HUES64 (cell line): Measurements from ENCODE around the gene SLC35G4. TPM values are rescaled to one million over a fixed set of nuclear protein-coding genes. Genes with fewer than 3 reads are reported as not detected.
"Not testable (repeated sequence)": the region's sequence is repeated elsewhere in the genome, so short reads cannot be mapped to it uniquely, and the experiment has no call there.

ENCODE experiments used
- H3K27ac ChIP-seq: 2 replicates; pipeline ENCODE4 v1.7.0; 2013; ENCODE audit warnings: low read depth, low read length, inconsistent platforms
- H3K27me3 ChIP-seq: 2 replicates; pipeline ENCODE4 v1.6.1; 2013; ENCODE audit warnings: mild to moderate bottlenecking, low read length; ENCODE audit not compliant: insufficient read depth
- H3K36me3 ChIP-seq: 2 replicates; pipeline ENCODE4 v1.6.1; 2013; ENCODE audit warnings: mild to moderate bottlenecking, low read length; ENCODE audit not compliant: insufficient read depth
- H3K4me1 ChIP-seq: 2 replicates; pipeline ENCODE4 v1.6.1; 2013; ENCODE audit warnings: mild to moderate bottlenecking, low read length, moderate library complexity; ENCODE audit not compliant: insufficient read depth
- H3K4me3 ChIP-seq: 2 replicates; pipeline ENCODE4 v1.5.1; 2013; ENCODE audit warnings: mild to moderate bottlenecking, low read length, moderate library complexity
- H3K9ac ChIP-seq: 2 replicates; pipeline ENCODE4 v1.6.1; 2013; ENCODE audit warnings: mild to moderate bottlenecking, low read depth, low read length
- H3K9me3 ChIP-seq: 2 replicates; pipeline ENCODE4 v1.6.1; 2013; ENCODE audit warnings: low read depth, low read length; ENCODE audit not compliant: insufficient read depth
- WGBS: fragments of 150-250, 120-280 bp; methylation state at CpG from one replicate; pipeline ENCODE4 v1.1.7; 2013; ENCODE audit warnings: missing lambda C conversion rate; 5-methylcytosine and 5-hydroxymethylcytosine counted together
- polyA plus RNA-seq, 2 experiments: library from polyadenylated mRNA; stranded (reverse); fragments of 50-300 nt; gene quantifications; one replicate each; pipeline ENCODE4 v1.2.3, GENCODE V29; 2013

SLC35G4 gene
- polyA plus RNA-seq (2013, experiment 1 of 2), result not detected
- polyA plus RNA-seq (2013, experiment 2 of 2), result not detected

DNA sequence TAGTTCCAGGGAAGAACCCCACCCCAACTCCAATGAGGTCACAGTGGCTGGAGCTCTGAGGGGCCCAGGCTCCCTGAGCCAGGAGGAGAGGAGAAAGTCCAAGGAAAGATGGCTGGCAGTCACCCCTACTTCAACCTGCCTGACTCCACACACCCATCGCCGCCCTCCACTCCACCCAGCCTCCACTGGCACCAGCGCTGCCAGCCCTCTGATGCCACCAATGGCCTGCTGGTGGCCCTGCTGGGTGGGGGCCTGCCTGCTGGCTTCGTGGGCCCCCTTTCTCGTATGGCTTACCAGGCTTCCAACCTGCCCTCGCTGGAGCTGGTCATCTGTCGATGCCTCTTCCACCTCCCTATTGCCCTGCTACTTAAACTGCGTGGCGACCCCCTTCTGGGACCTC is at the start of gene SLC35G4:
TSS of gene SLC35G4 (plus strand) at position 109 of the 400 bp plus-strand sequence. CDS start at position 109, 0 bp downstream.
- not testable (repeated sequence) for H3K27ac ChIP-seq, H3K9me3 ChIP-seq, H3K27me3 ChIP-seq, H3K4me3 ChIP-seq, H3K36me3 ChIP-seq, H3K4me1 ChIP-seq, H3K9ac ChIP-seq
- WGBS, result 98% methylated on average over 6 of the region's 9 CpGs

DNA sequence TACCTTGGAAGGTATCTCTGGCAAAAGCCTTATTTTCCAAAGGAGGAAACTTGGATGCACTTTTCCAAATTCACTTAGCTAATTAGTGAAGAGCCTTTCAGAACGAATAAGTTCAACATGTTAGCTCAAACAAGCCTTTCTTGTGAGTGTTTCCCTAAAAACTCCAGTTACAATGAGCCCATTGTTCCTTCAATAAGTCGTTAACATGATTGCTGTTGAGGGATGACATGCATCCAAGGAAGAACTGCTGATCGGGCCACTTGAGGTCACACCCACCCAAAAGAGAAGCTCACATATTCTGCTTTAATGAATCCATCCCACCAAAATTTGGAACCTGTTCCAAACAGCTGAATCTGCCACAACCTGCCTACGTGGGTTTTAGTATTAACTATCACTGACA is 48.1 kb upstream of the SLC35G4 start:
- Histone ChIP-seq H3K36me3 (no peaks in the 10 kb centered on the region), H3K4me1 (no peaks in the 10 kb centered on the region), H3K9ac (no peak overlapping the region), H3K27ac (no peak overlapping the region), H3K27me3 (no peaks in the 10 kb centered on the region), H3K4me3 (no peak overlapping the region), H3K9me3 (no peaks in the 10 kb centered on the region)
- WGBS, result 87% methylated on average over 3 of the region's 4 CpGs

DNA sequence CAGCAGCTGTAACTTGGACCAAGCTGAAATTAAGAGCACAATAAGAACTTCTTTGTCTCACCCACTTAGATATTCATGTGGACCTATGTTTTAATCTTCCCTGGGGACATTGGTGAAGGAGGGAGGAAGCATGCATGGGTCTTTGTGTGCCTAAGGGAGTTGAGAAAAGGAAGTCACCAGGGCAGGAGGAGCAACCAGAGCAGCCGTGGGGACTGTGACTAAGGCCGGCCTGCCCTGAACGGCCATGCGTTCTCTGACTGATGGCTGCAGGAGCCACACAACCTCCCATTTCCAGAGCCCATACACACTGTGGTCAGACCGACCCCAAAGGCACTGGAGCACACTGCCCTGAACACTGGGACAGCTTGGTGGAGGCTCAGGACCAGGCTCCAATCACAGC is 43.7 kb upstream of the SLC35G4 start:
- Histone ChIP-seq H3K27me3 (no peaks in the 10 kb centered on the region), H3K4me3 (no peak overlapping the region), H3K9ac (no peak overlapping the region), H3K36me3 (no peaks in the 10 kb centered on the region), H3K4me1 (no peaks in the 10 kb centered on the region), H3K9me3 (no peaks in the 10 kb centered on the region), H3K27ac (no peak overlapping the region)
- 98% methylated on average over 5 of the region's 5 CpGs for WGBS

DNA sequence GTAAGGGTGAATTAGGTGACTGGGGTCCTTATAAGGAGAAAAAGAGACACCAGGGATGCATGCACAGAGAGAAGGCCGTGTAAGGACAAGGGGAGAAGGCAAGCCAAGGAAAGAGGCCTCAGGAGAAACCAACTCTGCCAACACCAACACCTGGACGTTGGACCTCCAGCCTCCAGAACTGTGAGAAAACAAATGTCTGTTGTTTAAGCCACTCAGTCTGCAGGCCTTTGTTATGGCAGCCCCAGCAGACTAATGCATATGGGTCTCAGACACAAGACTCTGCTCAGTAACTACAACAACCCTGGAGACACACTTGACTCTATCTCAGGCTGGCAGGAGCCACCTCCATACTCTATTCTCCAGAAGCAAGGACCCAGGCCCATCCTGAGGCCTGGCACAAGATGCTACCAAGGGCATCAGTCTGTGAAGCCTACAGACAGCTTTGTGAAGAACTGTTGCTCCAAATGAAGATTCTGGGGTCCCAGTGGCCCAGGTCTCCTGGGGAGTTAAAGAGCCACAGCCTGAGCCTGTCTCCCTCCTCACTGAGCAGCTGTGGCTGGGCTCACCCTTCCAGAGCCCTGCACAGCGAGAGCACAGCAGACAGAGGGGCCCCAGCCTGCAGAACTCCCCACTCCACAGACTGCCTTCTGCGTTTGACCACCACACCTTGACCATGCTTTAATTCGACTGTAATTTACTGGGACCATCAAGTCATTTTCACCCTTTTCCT is 43.0 kb upstream of the SLC35G4 start:
- Histone ChIP-seq H3K4me3 (no peak overlapping the region), H3K9ac (no peak overlapping the region), H3K27ac (no peak overlapping the region), H3K36me3 (no peaks in the 10 kb centered on the region), H3K4me1 (no peaks in the 10 kb centered on the region), H3K9me3 (no peaks in the 10 kb centered on the region), H3K27me3 (no peaks in the 10 kb centered on the region)
- WGBS, result 93% methylated on average over 5 of the region's 5 CpGs

DNA sequence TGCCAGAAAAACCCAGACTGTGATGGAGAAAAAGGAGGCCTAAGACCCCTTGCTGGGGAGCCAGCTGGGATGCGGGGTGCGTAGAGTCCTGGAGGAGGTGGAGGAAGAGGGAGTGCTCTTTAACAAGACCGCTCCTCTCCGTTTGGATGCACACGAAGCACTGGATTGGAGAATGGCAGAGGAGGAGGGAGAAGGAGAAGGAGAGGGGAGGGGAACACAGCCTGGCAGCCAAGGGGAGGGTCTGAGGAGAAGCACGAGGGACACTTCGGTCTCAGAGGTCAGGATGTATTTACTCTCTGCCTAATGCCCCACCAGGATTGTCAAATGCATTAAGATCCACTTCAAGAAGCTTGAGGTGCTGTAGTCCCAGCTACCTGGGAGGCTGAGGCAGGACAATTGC is 42.0 kb upstream of the SLC35G4 start:
- H3K4me3 ChIP-seq, result no peak overlapping the region
- H3K27me3 ChIP-seq, result no peaks in the 10 kb centered on the region
- H3K27ac ChIP-seq, result no peak overlapping the region
- WGBS, result 79% methylated on average over 7 of the region's 7 CpGs
- no peaks in the 10 kb centered on the region for H3K36me3 ChIP-seq
- no peaks in the 10 kb centered on the region for H3K4me1 ChIP-seq
- H3K9me3 ChIP-seq, result no peaks in the 10 kb centered on the region
- no peak overlapping the region for H3K9ac ChIP-seq

DNA sequence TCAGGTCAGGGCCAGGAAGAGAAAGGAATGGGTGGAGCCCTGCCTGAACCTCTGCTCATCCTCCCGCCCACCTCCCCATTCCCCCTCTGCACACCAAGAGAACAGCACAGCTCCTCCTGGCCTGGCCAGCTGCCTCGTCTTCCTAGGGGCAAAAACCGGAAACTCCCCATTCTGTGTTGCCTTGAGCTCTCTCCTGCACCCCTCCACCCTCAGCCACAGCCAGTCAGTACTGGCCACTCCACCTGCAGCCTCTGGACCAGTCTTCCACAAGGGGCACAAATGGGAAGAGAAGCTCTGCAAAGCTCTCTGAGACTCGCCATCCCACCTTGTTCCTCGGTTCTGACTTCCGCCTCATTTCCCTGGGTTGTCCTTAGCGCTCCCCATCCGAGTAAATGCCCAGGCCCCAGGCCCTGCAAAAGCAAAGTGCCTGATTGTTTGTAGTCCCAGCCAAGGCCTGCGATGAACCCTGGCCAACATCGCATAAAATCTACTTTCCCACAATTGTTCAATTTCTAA is 39.3 kb upstream of the SLC35G4 start:
- H3K27ac ChIP-seq, result no peak overlapping the region
- no peaks in the 10 kb centered on the region for H3K4me1 ChIP-seq
- no peaks in the 10 kb centered on the region for H3K27me3 ChIP-seq
- WGBS, result 89% methylated on average over 10 of the region's 10 CpGs
- H3K9ac ChIP-seq, result no peak overlapping the region
- H3K9me3 ChIP-seq, result no peaks in the 10 kb centered on the region
- H3K4me3 ChIP-seq, result no peak overlapping the region
- no peaks in the 10 kb centered on the region for H3K36me3 ChIP-seq

DNA sequence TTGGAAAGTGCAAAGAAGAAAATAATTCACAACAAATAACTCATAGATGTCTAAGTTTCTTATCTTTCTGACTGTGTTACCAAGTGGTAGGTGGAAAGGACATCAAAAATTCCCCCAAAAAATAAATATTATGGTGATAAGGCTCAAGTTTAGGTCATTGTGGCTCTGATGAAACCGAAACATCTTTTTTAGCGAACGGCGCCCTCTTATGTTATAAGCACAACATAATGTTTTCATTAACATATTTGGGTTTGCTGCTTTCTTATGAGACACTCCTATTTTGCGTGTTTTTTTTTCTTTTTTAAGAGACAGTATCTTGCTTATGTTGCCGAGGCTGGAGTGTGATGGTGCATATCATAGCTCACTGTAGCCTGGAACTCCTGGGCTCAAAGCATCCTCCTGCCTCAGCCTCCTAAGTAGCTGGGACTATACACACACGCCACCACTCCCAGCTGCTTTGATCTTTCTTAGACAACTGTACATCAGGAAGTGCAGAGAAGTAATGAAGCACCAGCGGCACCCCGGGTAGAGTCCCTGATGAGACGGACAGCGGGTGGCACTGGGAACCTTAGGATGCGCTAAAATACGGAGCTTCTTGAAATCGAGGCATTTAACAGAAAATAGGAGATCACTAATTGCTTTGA is 38.5 kb upstream of the SLC35G4 start:
- WGBS, result 94% methylated on average over 11 of the region's 14 CpGs

DNA sequence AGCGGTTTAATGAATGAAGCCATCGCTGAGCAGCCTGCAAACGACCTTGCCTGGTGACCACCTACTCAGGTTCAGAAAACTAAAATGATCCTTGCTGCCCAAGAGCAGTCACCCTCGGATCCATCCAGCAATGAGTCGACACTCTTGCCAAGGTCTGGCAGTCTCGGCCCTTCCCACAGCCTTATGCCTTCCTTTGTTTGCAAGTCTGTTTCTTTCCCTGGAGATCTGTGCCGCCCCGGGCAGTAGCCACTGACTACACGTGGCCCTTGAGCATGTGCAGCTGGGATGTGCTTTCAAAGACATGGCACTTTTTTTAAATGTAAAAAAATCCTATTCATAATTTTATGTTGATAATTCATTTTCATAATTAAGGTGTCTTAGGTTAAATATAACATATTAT is 37.2 kb upstream of the SLC35G4 start:
- Histone ChIP-seq H3K27ac (no peak overlapping the region), H3K36me3 (no peaks in the 10 kb centered on the region), H3K9ac (no peak overlapping the region), H3K27me3 (no peaks in the 10 kb centered on the region), H3K4me1 (peaks cover 1% of the 10 kb centered on the region; the same call in 1 of the 2 replicates), H3K9me3 (no peaks in the 10 kb centered on the region), H3K4me3 (no peak overlapping the region)
- 88% methylated on average over 9 of the region's 9 CpGs for WGBS

More for the DNA sequence above, 38.5 kb upstream of the SLC35G4 start:
- Histone ChIP-seq H3K27ac (no peak overlapping the region), H3K27me3 (no peaks in the 10 kb centered on the region), H3K9me3 (no peaks in the 10 kb centered on the region), H3K4me1 (no peaks in the 10 kb centered on the region), H3K36me3 (no peaks in the 10 kb centered on the region), H3K4me3 (no peak overlapping the region), H3K9ac (no peak overlapping the region)

DNA sequence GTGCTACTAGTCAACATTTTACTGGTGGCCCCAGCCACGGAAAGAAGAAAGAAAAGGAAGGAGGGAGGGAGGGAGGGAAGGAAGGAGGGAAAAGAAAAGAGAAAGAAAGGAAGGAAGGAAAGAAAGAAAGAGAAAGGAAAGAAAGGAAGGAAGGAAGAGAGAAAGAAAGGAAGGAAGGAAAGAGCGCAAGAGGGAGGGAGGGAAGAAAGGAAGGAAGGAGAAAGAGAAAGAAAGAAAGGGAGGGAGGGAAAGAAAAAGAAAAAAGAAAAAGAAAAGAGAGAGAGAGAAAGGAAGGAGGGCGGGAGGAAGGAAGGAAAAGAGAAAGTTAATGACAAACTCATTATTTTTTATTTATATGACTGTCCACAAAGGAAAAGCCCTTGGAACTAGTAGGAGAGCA is 34.9 kb upstream of the SLC35G4 start:
- peaks cover 4% of the 10 kb centered on the region; the same call in 1 of the 2 replicates for H3K4me1 ChIP-seq
- H3K36me3 ChIP-seq, result no peaks in the 10 kb centered on the region
- no peaks in the 10 kb centered on the region for H3K9me3 ChIP-seq
- no peak overlapping the region for H3K9ac ChIP-seq
- no peak overlapping the region for H3K27ac ChIP-seq
- WGBS, result 77% methylated on average over 2 of the region's 3 CpGs
- no peaks in the 10 kb centered on the region for H3K27me3 ChIP-seq
- H3K4me3 ChIP-seq, result no peak overlapping the region

DNA sequence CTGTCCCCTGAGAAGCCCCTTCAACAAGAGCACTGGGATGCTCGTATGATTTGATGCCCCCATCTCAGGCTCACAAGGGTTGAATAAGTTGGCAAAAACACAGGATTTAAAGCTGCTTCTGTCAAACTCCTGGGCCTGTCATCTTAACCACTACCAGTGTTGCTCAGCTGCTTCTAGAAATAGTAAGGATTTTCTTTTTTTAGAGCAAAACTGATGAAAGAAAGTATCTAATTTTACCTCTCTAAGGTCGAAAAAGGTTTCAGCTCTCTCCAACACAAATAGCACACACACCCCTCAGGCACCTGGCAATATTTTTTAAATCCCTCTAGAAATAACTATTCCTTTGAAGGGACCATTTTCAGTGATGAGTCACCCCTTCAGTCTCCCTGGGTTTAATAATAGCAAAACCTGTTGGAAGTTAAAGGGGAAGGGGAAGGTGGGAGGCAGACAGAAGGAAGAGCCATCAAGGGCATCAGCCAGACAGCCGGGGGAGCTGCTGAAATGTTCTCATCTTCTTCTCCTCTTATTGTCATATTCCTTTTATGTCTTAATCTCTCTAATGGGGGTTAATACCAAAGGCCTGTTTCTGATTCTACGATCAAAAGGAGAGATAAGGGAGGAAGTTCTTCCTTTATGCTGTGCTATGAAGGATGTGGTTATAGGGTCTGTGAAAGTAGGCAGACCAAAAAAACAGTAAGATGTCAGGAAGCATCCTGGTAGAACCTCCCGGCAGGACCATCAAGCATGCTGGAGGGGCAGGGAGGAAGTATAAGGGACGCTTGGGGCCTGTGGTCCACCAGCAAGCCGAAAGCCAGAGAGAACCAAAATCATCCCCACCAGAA is 31.9 kb upstream of the SLC35G4 start:
- Histone ChIP-seq H3K4me3 (no peak overlapping the region), H3K27me3 (no peaks in the 10 kb centered on the region), H3K4me1 (peaks cover 4% of the 10 kb centered on the region; the same call in 1 of the 2 replicates), H3K9ac (no peak overlapping the region), H3K9me3 (no peaks in the 10 kb centered on the region), H3K36me3 (no peaks in the 10 kb centered on the region), H3K27ac (no peak overlapping the region)
- WGBS, result 77% methylated on average over 7 of the region's 7 CpGs

DNA sequence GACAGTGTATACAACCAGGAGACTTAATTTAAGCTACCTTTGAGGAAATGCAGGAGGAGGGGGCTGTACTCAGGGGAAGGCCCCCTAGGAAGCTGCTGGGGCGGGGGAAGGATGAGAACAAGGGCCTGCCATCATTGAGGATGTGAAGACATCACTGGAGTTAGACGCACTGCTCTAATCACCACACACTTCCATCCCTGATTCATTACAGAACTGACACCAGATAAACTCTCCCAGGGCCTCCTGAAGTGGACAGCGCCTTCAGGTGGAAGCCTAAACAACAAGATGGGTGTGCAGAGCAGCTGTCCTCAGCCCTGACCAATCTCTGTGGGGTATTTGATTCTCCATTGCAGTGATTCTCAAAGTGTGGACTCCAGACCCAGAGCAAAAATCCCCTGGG is 30.6 kb upstream of the SLC35G4 start:
- H3K27ac ChIP-seq, result no peak overlapping the region
- H3K36me3 ChIP-seq, result no peaks in the 10 kb centered on the region
- H3K4me1 ChIP-seq, result peaks cover 4% of the 10 kb centered on the region; the same call in 1 of the 2 replicates
- no peak overlapping the region for H3K9ac ChIP-seq
- no peak overlapping the region for H3K4me3 ChIP-seq
- no peaks in the 10 kb centered on the region for H3K27me3 ChIP-seq
- 90% methylated on average over 3 of the region's 3 CpGs for WGBS
- no peaks in the 10 kb centered on the region for H3K9me3 ChIP-seq
